ENCODE measurements around the gene CKMT2. TPM values are rescaled to one million over a fixed set of nuclear protein-coding genes. Genes with fewer than 3 reads are reported as not detected.
A peak's percentile ranks its signal among the peaks of the same experiment; 100 is the strongest.

Gene CKMT2
- total RNA-seq, 1 experiment from 2014 or later = 1.8 TPM

DNA sequence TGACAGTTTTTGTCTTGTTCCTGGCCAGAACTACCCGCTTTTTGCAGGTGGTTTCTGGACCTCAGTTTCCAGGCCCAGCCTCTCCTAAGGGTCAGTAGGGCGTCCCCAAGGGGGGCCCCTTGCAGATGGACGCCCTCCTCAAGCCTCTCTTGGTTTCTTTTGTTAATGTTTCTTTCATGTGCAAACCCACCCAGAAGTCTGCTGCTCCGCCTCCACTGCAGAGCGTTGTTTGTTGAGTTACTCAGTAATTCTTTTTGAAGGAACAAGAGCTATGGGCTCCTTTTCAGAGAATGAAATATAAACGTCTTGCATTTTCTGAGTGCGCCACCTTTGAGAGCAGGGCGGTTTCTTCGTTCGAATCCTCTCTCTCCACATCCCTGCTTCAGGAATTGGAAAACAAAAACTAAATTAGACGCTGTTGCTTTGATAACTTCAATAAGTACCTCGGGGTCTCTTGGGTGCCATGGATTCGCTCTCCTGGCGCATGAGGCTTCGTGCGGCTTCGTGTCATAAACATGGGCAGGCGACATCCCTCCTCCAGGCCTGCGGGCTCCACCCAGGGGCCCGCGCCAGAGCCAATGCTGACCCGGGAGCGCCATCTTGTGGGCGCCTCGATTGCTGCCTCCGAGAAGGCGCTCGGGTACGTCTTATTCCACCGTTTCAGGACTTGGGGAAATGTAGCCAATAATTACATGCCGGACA, 38.3 kb upstream of the CKMT2 start (continued):
- TF ChIP-seq ZMAT4 (CRISPR knock-in tag; IDR thresholded peaks at IDR 0.05) = no peak
- no peak for TF ChIP-seq E2F4 (CRISPR knock-in tag; IDR thresholded peaks at IDR 0.05; ENCODE audit: borderline replicate concordance, low read depth)
- TF ChIP-seq ZBTB21 (CRISPR knock-in tag; IDR thresholded peaks at IDR 0.05; ENCODE audit: borderline replicate concordance) = no peak
- TF ChIP-seq, protein P1, sequence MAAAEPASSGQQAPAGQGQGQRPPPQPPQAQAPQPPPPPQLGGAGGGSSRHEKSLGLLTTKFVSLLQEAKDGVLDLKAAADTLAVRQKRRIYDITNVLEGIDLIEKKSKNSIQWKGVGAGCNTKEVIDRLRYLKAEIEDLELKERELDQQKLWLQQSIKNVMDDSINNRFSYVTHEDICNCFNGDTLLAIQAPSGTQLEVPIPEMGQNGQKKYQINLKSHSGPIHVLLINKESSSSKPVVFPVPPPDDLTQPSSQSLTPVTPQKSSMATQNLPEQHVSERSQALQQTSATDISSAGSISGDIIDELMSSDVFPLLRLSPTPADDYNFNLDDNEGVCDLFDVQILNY (CRISPR knock-in tag; IDR thresholded peaks at IDR 0.05) = no peak
- TF ChIP-seq, protein P2, sequence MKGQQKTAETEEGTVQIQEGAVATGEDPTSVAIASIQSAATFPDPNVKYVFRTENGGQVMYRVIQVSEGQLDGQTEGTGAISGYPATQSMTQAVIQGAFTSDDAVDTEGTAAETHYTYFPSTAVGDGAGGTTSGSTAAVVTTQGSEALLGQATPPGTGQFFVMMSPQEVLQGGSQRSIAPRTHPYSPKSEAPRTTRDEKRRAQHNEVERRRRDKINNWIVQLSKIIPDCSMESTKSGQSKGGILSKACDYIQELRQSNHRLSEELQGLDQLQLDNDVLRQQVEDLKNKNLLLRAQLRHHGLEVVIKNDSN (CRISPR knock-in tag; IDR thresholded peaks at IDR 0.05) = peak; percentile 52; the same call in 1 of the 2 replicates
- no peak for TF ChIP-seq ZNF396 (CRISPR knock-in tag; IDR thresholded peaks at IDR 0.05; ENCODE audit: borderline replicate concordance)
- TF ChIP-seq TCF7 (CRISPR knock-in tag; IDR thresholded peaks at IDR 0.05; ENCODE audit: low read depth) = no peak
- TF ChIP-seq CDX4 (CRISPR knock-in tag; IDR thresholded peaks at IDR 0.05; ENCODE audit: borderline replicate concordance) = no peak
- no peak for TF ChIP-seq RELA (CRISPR knock-in tag; IDR thresholded peaks at IDR 0.05; ENCODE audit: borderline replicate concordance)
- no peak for TF ChIP-seq ZNF219 (CRISPR knock-in tag; IDR thresholded peaks at IDR 0.05; ENCODE audit: borderline replicate concordance)
- TF ChIP-seq, protein P3, sequence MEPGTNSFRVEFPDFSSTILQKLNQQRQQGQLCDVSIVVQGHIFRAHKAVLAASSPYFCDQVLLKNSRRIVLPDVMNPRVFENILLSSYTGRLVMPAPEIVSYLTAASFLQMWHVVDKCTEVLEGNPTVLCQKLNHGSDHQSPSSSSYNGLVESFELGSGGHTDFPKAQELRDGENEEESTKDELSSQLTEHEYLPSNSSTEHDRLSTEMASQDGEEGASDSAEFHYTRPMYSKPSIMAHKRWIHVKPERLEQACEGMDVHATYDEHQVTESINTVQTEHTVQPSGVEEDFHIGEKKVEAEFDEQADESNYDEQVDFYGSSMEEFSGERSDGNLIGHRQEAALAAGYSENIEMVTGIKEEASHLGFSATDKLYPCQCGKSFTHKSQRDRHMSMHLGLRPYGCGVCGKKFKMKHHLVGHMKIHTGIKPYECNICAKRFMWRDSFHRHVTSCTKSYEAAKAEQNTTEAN (CRISPR knock-in tag; IDR thresholded peaks at IDR 0.05) = no peak
- TF ChIP-seq, protein P4, sequence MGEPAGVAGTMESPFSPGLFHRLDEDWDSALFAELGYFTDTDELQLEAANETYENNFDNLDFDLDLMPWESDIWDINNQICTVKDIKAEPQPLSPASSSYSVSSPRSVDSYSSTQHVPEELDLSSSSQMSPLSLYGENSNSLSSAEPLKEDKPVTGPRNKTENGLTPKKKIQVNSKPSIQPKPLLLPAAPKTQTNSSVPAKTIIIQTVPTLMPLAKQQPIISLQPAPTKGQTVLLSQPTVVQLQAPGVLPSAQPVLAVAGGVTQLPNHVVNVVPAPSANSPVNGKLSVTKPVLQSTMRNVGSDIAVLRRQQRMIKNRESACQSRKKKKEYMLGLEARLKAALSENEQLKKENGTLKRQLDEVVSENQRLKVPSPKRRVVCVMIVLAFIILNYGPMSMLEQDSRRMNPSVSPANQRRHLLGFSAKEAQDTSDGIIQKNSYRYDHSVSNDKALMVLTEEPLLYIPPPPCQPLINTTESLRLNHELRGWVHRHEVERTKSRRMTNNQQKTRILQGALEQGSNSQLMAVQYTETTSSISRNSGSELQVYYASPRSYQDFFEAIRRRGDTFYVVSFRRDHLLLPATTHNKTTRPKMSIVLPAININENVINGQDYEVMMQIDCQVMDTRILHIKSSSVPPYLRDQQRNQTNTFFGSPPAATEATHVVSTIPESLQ (CRISPR knock-in tag; IDR thresholded peaks at IDR 0.05) = no peak
- no peak for TF ChIP-seq SMAD4 (CRISPR knock-in tag; IDR thresholded peaks at IDR 0.05)
- no peak for TF ChIP-seq ZSCAN18 (CRISPR knock-in tag; IDR thresholded peaks at IDR 0.05)
- TF ChIP-seq CBFB (CRISPR knock-in tag; IDR thresholded peaks at IDR 0.05; ENCODE audit: low read depth) = no peak
- no peak for TF ChIP-seq GTF2I (CRISPR knock-in tag; conservative IDR thresholded peaks at IDR 0.05)
- TF ChIP-seq FOXP1 (CRISPR knock-in tag; IDR thresholded peaks at IDR 0.05; ENCODE audit: borderline replicate concordance) = peak; percentile 55; the same call in 1 of the 2 replicates
- TF ChIP-seq ZNF317 (CRISPR knock-in tag; IDR thresholded peaks at IDR 0.05; ENCODE audit: borderline replicate concordance, low read depth) = no peak
- no peak for TF ChIP-seq PRRX2 (CRISPR knock-in tag; IDR thresholded peaks at IDR 0.05)
- no peak for TF ChIP-seq JUN (CRISPR knock-in tag; IDR thresholded peaks at IDR 0.05)
- TF ChIP-seq, protein P5, sequence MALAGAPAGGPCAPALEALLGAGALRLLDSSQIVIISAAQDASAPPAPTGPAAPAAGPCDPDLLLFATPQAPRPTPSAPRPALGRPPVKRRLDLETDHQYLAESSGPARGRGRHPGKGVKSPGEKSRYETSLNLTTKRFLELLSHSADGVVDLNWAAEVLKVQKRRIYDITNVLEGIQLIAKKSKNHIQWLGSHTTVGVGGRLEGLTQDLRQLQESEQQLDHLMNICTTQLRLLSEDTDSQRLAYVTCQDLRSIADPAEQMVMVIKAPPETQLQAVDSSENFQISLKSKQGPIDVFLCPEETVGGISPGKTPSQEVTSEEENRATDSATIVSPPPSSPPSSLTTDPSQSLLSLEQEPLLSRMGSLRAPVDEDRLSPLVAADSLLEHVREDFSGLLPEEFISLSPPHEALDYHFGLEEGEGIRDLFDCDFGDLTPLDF (CRISPR knock-in tag; IDR thresholded peaks at IDR 0.05) = no peak
- TF ChIP-seq OVOL2 (CRISPR knock-in tag; IDR thresholded peaks at IDR 0.05; ENCODE audit: borderline replicate concordance) = no peak
- 0 out of 2 replicates have a peak, but pooled peaks have one; percentile 36 for TF ChIP-seq MYBL2 (CRISPR knock-in tag; IDR thresholded peaks at IDR 0.05)
- TF ChIP-seq ETV6 (CRISPR knock-in tag; IDR thresholded peaks at IDR 0.05) = no peak
- no peak for TF ChIP-seq NFYB (CRISPR knock-in tag; conservative IDR thresholded peaks at IDR 0.05; ENCODE audit: low read depth)
- no peak for TF ChIP-seq ERG (CRISPR knock-in tag; IDR thresholded peaks at IDR 0.05)

Data from WTC11 (cell line).